Spleen (tissue), 7 donors: ENCODE measurements around the gene TCF12.

ENCODE experiments used
- POLR2A ChIP-seq, 3 donors: fragments of 450-650 bp; IDR thresholded peaks; one replicate each; pipeline ENCODE4 v1.5.1; 2017; ENCODE audit warnings: antibody characterized with exemption in 3 of 3, mild to moderate bottlenecking in 1 of 3
- POLR2AphosphoS5 ChIP-seq, 3 donors: sonication (generic); formaldehyde crosslinking; IDR thresholded peaks; one replicate each; pipeline ENCODE4 v1.5.1; 2017; ENCODE audit warnings: antibody characterized with exemption in 3 of 3
- TF ChIP-seq, protein P1 (sequence below), 11 experiments: fragments of 200-600 bp in 7 of 11; fragments of 450-650 bp in 4 of 11; sonication (generic) in 4 of 11; IDR thresholded peaks in 8 of 11; conservative IDR thresholded peaks in 3 of 11; 1 replicate in 7 of 11; 2 replicates in 4 of 11; pipeline versions ENCODE4 v1.4.0 to v1.8.0; 2016 to 2021; ENCODE audit warnings: antibody characterized with exemption in 11 of 11, inconsistent platforms in 4 of 11, mild to moderate bottlenecking in 1 of 11
- donor health status: DM: no; HTN: no; CAD: no; lungs with moderate emphysema.
- donor health status: DM: no; HTN: no; CAD: no.
- donor health status: DM: no; HTN: no; CAD: no.

- TF ChIP-seq POLR2A (IDR thresholded peaks at IDR 0.05) (no peak), POLR2AphosphoS5 (IDR thresholded peaks at IDR 0.05) (no peak)
- TF ChIP-seq, protein P1, sequence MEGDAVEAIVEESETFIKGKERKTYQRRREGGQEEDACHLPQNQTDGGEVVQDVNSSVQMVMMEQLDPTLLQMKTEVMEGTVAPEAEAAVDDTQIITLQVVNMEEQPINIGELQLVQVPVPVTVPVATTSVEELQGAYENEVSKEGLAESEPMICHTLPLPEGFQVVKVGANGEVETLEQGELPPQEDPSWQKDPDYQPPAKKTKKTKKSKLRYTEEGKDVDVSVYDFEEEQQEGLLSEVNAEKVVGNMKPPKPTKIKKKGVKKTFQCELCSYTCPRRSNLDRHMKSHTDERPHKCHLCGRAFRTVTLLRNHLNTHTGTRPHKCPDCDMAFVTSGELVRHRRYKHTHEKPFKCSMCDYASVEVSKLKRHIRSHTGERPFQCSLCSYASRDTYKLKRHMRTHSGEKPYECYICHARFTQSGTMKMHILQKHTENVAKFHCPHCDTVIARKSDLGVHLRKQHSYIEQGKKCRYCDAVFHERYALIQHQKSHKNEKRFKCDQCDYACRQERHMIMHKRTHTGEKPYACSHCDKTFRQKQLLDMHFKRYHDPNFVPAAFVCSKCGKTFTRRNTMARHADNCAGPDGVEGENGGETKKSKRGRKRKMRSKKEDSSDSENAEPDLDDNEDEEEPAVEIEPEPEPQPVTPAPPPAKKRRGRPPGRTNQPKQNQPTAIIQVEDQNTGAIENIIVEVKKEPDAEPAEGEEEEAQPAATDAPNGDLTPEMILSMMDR (IDR thresholded peaks at IDR 0.05 in 8 of 11, conservative IDR thresholded peaks at IDR 0.05 in 3 of 11) = no peak
Measured at GRCh38 chr15:57130956-57131355, 212.5 kb downstream of the TCF12 start.
